ENCODE measurements around the gene RTN4RL2. TPM values are rescaled to one million over a fixed set of nuclear protein-coding genes. Genes with fewer than 3 reads are reported as not detected.

The RTN4RL2 gene
- total and polyA plus RNA-seq, 9 of the 15 experiments (the other 6 are each of a cell fraction or from before 2014, with no cell fraction given), result 0.06 to 1.9 (median 0.34) TPM; not detected in 4

DNA sequence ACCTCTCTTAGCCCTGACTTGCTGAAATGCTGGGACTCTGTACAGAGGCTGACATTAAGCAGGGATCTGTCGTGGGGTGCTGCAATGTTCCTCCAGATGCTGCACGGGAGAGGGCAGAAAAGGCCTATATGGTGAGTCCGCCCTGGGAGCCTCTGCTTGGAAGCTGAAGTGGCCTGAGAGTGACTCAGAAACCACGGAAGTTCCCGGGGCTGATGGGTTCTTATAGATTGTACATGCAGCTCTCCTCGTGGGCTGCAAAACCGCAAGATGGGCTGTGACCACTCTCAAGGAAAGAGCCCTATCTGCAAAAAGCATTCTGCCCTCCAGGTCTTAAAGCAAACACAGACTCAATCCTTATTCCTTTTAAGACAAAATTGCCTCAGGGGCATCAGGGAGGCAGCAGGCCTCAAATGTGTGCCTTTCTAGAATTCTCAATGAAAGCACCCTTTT, 27.6 kb upstream of the RTN4RL2 start (continued):
- TF ChIP-seq, protein P1, sequence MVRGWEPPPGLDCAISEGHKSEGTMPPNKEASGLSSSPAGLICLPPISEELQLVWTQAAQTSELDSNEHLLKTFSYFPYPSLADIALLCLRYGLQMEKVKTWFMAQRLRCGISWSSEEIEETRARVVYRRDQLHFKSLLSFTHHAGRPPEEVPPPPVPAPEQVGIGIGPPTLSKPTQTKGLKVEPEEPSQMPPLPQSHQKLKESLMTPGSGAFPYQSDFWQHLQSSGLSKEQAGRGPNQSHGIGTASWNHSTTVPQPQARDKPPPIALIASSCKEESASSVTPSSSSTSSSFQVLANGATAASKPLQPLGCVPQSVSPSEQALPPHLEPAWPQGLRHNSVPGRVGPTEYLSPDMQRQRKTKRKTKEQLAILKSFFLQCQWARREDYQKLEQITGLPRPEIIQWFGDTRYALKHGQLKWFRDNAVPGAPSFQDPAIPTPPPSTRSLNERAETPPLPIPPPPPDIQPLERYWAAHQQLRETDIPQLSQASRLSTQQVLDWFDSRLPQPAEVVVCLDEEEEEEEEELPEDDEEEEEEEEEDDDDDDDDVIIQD (CRISPR knock-in tag; IDR thresholded peaks at IDR 0.05), result no peak
- TF ChIP-seq, protein P2, sequence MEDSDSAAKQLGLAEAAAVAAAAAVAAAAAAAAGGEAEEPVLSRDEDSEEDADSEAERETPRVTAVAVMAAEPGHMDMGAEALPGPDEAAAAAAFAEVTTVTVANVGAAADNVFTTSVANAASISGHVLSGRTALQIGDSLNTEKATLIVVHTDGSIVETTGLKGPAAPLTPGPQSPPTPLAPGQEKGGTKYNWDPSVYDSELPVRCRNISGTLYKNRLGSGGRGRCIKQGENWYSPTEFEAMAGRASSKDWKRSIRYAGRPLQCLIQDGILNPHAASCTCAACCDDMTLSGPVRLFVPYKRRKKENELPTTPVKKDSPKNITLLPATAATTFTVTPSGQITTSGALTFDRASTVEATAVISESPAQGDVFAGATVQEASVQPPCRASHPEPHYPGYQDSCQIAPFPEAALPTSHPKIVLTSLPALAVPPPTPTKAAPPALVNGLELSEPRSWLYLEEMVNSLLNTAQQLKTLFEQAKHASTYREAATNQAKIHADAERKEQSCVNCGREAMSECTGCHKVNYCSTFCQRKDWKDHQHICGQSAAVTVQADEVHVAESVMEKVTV (CRISPR knock-in tag; IDR thresholded peaks at IDR 0.05), result no peak
- TF ChIP-seq SOX6 (IDR thresholded peaks at IDR 0.05) (peak; percentile 53), ZNF57 (CRISPR knock-in tag; IDR thresholded peaks at IDR 0.05) (no peak), VEZF1 (CRISPR knock-in tag; IDR thresholded peaks at IDR 0.05) (peak; percentile 29), NR2F6 (CRISPR knock-in tag; IDR thresholded peaks at IDR 0.05) (no peak), HDGF (IDR thresholded peaks at IDR 0.05) (no peak), KDM1A (IDR thresholded peaks at IDR 0.05) (peak; percentile 53 to 67; a peak in 2 of 4 replicates), ZBED1 (IDR thresholded peaks at IDR 0.05) (0 out of 2 replicates have a peak, but pooled peaks have one; percentile 30), NR4A1 (CRISPR knock-in tag; IDR thresholded peaks at IDR 0.05) (no peak), NR4A1 (tag; IDR thresholded peaks at IDR 0.05) (no peak), RCOR1 (IDR thresholded peaks at IDR 0.05; ENCODE audit: borderline replicate concordance in 1 of 2, low read depth in 2 of 2, low read length in 2 of 2) (peak in 1 of 2 experiments; percentile 71; a peak in 2 of 4 replicates), MCM5 (IDR thresholded peaks at IDR 0.05; ENCODE audit: low read depth) (no peak), TEAD2 (tag; IDR thresholded peaks at IDR 0.05) (no peak), SMAD4 (CRISPR knock-in tag; conservative IDR thresholded peaks at IDR 0.05) (peak; percentile 62), HCFC1 (IDR thresholded peaks at IDR 0.05; ENCODE audit: low read depth, low read length) (no peak), EP300 (IDR thresholded peaks at IDR 0.05; ENCODE audit: low read length) (peak; percentile 73), ZNF282 (CRISPR knock-in tag; IDR thresholded peaks at IDR 0.05) (no peak), TGIF2 (CRISPR knock-in tag; IDR thresholded peaks at IDR 0.05) (no peak), HNRNPLL (IDR thresholded peaks at IDR 0.05; ENCODE audit: low read depth, low read length, poor library complexity, severe bottlenecking) (no peak)
- TF ChIP-seq, protein P3, sequence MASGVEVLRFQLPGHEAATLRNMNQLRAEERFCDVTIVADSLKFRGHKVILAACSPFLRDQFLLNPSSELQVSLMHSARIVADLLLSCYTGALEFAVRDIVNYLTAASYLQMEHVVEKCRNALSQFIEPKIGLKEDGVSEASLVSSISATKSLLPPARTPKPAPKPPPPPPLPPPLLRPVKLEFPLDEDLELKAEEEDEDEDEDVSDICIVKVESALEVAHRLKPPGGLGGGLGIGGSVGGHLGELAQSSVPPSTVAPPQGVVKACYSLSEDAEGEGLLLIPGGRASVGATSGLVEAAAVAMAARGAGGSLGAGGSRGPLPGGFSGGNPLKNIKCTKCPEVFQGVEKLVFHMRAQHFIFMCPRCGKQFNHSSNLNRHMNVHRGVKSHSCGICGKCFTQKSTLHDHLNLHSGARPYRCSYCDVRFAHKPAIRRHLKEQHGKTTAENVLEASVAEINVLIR (CRISPR knock-in tag; IDR thresholded peaks at IDR 0.05), result no peak
- TF ChIP-seq, protein P4, sequence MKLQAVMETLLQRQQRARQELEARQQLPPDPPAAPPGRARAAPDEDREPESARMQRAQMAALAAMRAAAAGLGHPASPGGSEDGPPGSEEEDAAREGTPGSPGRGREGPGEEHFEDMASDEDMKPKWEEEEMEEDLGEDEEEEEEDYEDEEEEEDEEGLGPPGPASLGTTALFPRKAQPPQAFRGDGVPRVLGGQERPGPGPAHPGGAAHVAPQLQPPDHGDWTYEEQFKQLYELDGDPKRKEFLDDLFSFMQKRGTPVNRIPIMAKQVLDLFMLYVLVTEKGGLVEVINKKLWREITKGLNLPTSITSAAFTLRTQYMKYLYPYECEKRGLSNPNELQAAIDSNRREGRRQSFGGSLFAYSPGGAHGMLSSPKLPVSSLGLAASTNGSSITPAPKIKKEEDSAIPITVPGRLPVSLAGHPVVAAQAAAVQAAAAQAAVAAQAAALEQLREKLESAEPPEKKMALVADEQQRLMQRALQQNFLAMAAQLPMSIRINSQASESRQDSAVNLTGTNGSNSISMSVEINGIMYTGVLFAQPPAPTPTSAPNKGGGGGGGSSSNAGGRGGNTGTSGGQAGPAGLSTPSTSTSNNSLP (IDR thresholded peaks at IDR 0.05; ENCODE audit: borderline replicate concordance, low read depth, low read length), result no peak
